ENCODE results near the gene CLPSL1. TPM values are rescaled to one million over a fixed set of nuclear protein-coding genes. Genes with fewer than 3 reads are reported as not detected.
"Not testable (repeated sequence)": the region's sequence is repeated elsewhere in the genome, so short reads cannot be mapped to it uniquely, and the experiment has no call there.

Gene CLPSL1
- total and polyA plus RNA-seq, 2 of the 4 experiments (the other 2 are of a cell fraction) = not detected

DNA sequence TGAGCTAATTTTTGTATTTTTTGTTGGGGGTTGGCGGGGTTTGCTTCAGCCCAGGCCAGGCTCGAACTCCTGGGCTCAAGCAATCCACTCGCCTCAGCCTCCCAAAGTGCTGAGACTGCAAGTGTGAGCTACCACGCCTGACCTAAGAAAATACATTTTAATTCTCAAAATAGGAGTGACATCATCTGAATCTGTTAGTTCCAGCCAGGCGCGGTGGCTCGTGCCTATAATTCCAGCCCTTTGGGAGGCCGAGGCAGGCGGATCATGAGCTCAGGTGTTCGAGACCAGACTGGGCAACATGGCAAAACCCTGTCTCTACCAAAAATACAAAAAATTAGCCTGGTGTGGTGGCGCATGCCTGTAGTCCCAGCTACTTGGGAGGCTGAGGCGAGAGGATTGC, 46.5 kb upstream of the CLPSL1 start:
- dilution Hi-C loops (cut with HindIII; ENCODE audit: low sequenced_read_pairs, unreplicated experiment); DNase-seq: not testable (repeated sequence)

More for the DNA sequence above, 46.5 kb upstream of the CLPSL1 start:
- POLR2A ChIA-PET (ENCODE audit: unreplicated experiment); H3K9me1 ChIP-seq (ENCODE audit: insufficient read depth, low read length); H3K9ac ChIP-seq (ENCODE audit: low read depth, low read length); H4K8ac ChIP-seq (ENCODE audit: low read depth in 2 of 2, low read length in 2 of 2); H2AK9ac ChIP-seq (replicated peaks; ENCODE audit: low read depth, low read length, poor library complexity); H3K36me3 ChIP-seq (ENCODE audit: control insufficient read depth, insufficient read depth, low read length); CTCF ChIA-PET; H3K14ac ChIP-seq (replicated peaks; ENCODE audit: low read depth, low read length); BruUV-seq (replicated peaks); H3K79me1 ChIP-seq (ENCODE audit: low read depth in 1 of 2, low read length in 2 of 2); H3K9me3 ChIP-seq (ENCODE audit: control insufficient read depth, insufficient read depth, low read length); H4K91ac ChIP-seq (ENCODE audit: insufficient read depth, low read depth, low read length); H3K56ac ChIP-seq (ENCODE audit: extremely low read depth, insufficient read depth, low read length); H2AK5ac ChIP-seq (ENCODE audit: low read depth, low read length); H2BK120ac ChIP-seq (ENCODE audit: low read depth, low read length); H3K23ac ChIP-seq (ENCODE audit: low read depth, low read length); H3K18ac ChIP-seq (ENCODE audit: low read depth, low read length); H4K20me1 ChIP-seq (ENCODE audit: insufficient read depth, low read length); H4K5ac ChIP-seq (ENCODE audit: low read depth, low read length); intact Hi-C loops (cut with micrococcal nuclease); H2BK5ac ChIP-seq (ENCODE audit: low read depth, low read length, poor library complexity, severe bottlenecking); H3K4ac ChIP-seq (ENCODE audit: low read depth, low read length); H3K4me1 ChIP-seq (ENCODE audit: control insufficient read depth, insufficient read depth, low read length); H2BK20ac ChIP-seq (ENCODE audit: low read depth, low read length); H2AFZ ChIP-seq (replicated peaks; ENCODE audit: low read length, poor library complexity); H3K27ac ChIP-seq (ENCODE audit: insufficient read depth, low read length); H2BK15ac ChIP-seq (ENCODE audit: low read depth, low read length); H3K4me2 ChIP-seq (ENCODE audit: low read depth, low read length); ATAC-seq (ENCODE audit: low read depth); H3K4me3 ChIP-seq (ENCODE audit: insufficient read depth, low read depth, low read length); H3K27me3 ChIP-seq (ENCODE audit: control insufficient read depth, insufficient read depth, low read length): not testable (repeated sequence)
- WGBS, 2 experiments (ENCODE audit: extremely low coverage in 2 of 2, insufficient read length in 1 of 2) = 96% methylated on average over 7 of the region's 12 CpGs; no CpG with 5 or more reads in 1 of the 2 experiments
- in situ Hi-C loops (cut with MboI; ENCODE audit: low sequenced_read_pairs) = loop anchor here (25.0 kb wide), 1 partner anchor 422 kb away; no protein-coding TSS in a partner anchor
